ENCODE measurements around the gene CNTN5. TPM values are rescaled to one million over a fixed set of nuclear protein-coding genes. Genes with fewer than 3 reads are reported as not detected.

The CNTN5 gene
- total RNA-seq, 4 donors from 2014 or later, result not detected

DNA sequence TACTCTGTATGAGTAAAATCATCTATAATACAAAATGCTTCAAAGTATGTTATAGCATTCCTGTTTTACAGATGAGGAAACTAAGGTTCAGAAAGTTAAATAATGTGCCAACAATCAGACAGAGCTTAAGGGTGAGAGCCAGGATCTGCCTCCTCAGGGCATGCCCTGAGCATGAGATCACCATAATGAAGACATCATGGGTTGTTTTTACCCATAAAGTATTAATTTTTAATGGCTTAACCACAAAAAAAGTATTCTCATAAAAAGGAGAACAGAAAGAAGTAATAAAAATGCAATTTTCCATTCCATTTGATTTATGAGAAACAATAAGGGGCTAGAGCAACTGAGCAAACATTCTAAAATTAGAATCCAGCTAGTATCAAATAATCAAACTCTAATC is 1132.0 kb downstream of the CNTN5 start:
- intact Hi-C loops (cut with DNase I; ENCODE audit: low total_unique reads), result no loop called here
- H3K4me3 ChIP-seq (ENCODE audit: low read depth, poor library complexity, severe bottlenecking), result no peak overlapping the region
- DNase-seq (ENCODE audit: low spot score in 2 of 2), result no peak
- TF ChIP-seq POLR2A (IDR thresholded peaks at IDR 0.05), result no peak
- TF ChIP-seq, protein P1, sequence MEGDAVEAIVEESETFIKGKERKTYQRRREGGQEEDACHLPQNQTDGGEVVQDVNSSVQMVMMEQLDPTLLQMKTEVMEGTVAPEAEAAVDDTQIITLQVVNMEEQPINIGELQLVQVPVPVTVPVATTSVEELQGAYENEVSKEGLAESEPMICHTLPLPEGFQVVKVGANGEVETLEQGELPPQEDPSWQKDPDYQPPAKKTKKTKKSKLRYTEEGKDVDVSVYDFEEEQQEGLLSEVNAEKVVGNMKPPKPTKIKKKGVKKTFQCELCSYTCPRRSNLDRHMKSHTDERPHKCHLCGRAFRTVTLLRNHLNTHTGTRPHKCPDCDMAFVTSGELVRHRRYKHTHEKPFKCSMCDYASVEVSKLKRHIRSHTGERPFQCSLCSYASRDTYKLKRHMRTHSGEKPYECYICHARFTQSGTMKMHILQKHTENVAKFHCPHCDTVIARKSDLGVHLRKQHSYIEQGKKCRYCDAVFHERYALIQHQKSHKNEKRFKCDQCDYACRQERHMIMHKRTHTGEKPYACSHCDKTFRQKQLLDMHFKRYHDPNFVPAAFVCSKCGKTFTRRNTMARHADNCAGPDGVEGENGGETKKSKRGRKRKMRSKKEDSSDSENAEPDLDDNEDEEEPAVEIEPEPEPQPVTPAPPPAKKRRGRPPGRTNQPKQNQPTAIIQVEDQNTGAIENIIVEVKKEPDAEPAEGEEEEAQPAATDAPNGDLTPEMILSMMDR (IDR thresholded peaks at IDR 0.05), result no peak

DNA sequence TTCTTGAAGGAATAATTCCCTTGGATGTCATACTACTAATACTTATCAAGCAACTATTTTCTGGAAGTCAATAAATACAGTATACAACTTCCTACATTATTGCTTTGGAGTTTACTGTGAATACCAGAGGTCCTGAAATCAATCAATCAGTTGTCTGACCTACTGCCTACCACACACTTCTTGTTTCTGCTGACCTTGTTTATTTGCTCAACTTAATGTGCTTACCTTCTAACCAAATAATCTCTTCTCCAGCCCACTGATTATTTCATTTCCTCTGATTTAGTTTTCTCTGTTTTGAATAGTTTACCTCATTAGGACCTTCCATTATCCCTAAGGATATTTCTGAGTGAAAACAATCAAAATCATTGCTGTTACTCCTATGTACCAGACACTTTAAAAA is 1142.7 kb downstream of the CNTN5 start:
- no peak overlapping the region for H3K4me3 ChIP-seq (ENCODE audit: low read depth, poor library complexity, severe bottlenecking)
- intact Hi-C loops (cut with DNase I; ENCODE audit: low total_unique reads), result no loop called here
- TF ChIP-seq, protein P1 (IDR thresholded peaks at IDR 0.05), result no peak
- TF ChIP-seq POLR2A (IDR thresholded peaks at IDR 0.05), result no peak
- DNase-seq (ENCODE audit: low spot score in 2 of 2), result no peak

DNA sequence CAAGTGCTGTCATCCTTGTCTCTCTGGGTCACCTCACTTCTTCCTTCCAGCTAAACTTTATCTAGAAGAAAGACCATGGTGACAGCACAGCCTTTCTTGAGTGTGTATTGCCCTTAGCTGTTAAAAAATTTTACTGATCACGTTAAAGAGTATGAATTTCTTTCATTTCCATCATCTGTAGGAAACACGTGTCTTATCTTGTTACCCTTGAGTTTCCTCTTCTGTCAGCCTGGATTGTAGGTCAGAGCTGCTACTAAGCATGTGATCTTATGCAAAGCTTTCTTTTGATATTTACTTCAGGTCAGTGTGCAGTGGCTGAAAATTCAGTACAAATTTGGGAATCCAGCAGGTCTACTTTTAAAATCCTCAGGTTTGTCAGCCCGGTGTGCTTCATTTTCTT is 1154.1 kb downstream of the CNTN5 start:
- DNase-seq (ENCODE audit: low spot score in 2 of 2), result no peak
- 37 to 41% methylated on average over 3 of the region's 3 CpGs for WGBS, 2 donors
- intact Hi-C loops (cut with DNase I; ENCODE audit: low total_unique reads), result no loop called here
- TF ChIP-seq POLR2A (IDR thresholded peaks at IDR 0.05), result no peak
- TF ChIP-seq, protein P1 (IDR thresholded peaks at IDR 0.05), result no peak
- H3K4me3 ChIP-seq (ENCODE audit: low read depth, poor library complexity, severe bottlenecking), result no peak overlapping the region

DNA sequence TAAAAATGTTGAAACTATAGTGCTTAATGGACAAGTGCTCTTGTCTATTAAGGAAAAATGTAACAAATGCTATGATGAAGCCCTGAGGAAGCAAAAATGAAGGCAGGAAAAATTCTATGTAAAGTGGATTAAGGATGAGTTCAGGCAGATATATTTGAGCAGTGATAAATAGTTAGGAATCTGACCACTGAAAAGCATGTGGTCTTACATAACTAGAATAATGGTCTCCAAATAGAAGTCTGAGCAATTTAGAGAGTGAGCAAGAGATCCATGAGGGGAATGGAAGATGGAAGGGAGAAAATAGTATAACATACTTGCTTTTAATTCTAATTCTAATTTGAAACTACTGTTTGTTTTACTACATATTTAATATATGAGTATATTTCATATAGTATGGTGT is 1155.7 kb downstream of the CNTN5 start:
- no peak for TF ChIP-seq POLR2A (IDR thresholded peaks at IDR 0.05)
- TF ChIP-seq, protein P1 (IDR thresholded peaks at IDR 0.05), result no peak
- no peak overlapping the region for H3K4me3 ChIP-seq (ENCODE audit: low read depth, poor library complexity, severe bottlenecking)
- intact Hi-C loops (cut with DNase I; ENCODE audit: low total_unique reads), result no loop called here
- DNase-seq (ENCODE audit: low spot score in 2 of 2), result no peak

DNA sequence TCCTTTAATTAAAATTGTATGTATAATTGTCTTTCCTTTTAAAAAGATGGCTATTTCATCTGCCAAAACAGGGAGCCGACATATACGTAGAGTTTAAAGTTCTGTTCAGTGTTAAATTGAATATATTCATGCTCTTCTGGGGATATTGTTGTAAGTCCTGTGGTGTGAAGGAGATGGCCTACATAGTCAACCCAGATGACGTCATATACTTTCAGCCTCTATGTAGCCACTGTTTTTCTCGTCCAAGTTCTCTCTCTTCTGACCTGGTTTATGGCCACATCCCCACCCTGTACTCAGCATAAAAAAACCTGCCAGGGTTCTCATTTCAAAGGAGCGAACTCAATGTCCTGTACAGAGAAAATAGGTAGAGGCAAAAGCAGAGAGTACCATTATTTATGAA is 1156.9 kb downstream of the CNTN5 start:
- WGBS, 2 donors, result 90 to 93% methylated on average over 5 of the region's 5 CpGs
- TF ChIP-seq, protein P1 (IDR thresholded peaks at IDR 0.05), result no peak
- no peak for TF ChIP-seq POLR2A (IDR thresholded peaks at IDR 0.05)
- intact Hi-C loops (cut with DNase I; ENCODE audit: low total_unique reads), result no loop called here
- H3K4me3 ChIP-seq (ENCODE audit: low read depth, poor library complexity, severe bottlenecking), result no peak overlapping the region
- DNase-seq (ENCODE audit: low spot score in 2 of 2), result no peak

DNA sequence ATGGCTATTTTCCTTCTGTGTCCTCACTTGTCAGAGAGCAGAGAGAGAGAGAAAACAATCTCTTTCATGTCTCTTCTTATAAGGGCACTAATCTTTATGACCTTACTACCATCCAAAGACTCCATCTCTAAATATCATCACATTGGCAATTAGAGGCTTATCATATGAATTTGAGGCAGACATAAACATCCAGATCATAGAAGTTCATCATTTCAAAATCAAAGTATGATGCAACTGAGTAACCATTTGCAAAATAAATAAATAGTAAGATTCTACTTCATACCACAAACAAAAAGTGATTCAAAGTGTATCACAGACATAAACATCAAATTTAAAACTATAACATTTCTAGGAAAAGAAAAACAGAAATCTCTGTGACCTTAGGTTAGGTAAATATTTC is 1161.6 kb downstream of the CNTN5 start:
- H3K4me3 ChIP-seq (ENCODE audit: low read depth, poor library complexity, severe bottlenecking), result no peak overlapping the region
- intact Hi-C loops (cut with DNase I; ENCODE audit: low total_unique reads), result no loop called here
- DNase-seq (ENCODE audit: low spot score in 2 of 2), result no peak
- TF ChIP-seq POLR2A (IDR thresholded peaks at IDR 0.05), result no peak

Data from lower leg skin (tissue), 4 donors.